Measurements from ENCODE around the gene CEP192.
"Not testable (repeated sequence)": the region's sequence is repeated elsewhere in the genome, so short reads cannot be mapped to it uniquely, and the experiment has no call there.

Gene CEP192

GRCh38 chr18:12990641-12990966 is 558 bp upstream of the CEP192 start:
- DNase-seq: no peak

GRCh38 chr18:12991821-12992179 is 638 bp downstream of the CEP192 start:
- no peak for DNase-seq

GRCh38 chr18:12993439-12993838 is 2.3 kb downstream of the CEP192 start:
- no peak for DNase-seq

- DNase-seq: no peak
These were observed 4.3 kb downstream of the CEP192 start for GRCh38 chr18:12995424-12995823.

GRCh38 chr18:12995952-12996477 is 4.9 kb downstream of the CEP192 start:
- no peak for DNase-seq

- DNase-seq: no peak
These were observed 5.6 kb downstream of the CEP192 start for GRCh38 chr18:12996661-12997292.

GRCh38 chr18:12997330-12997729 is 6.2 kb downstream of the CEP192 start:
- DNase-seq: not testable (repeated sequence)

- DNase-seq: no peak
These were observed 7.3 kb downstream of the CEP192 start for GRCh38 chr18:12998332-12999060.

- no peak for DNase-seq
These were observed 12.3 kb downstream of the CEP192 start for GRCh38 chr18:13003466-13003896.

- no peak for DNase-seq
These were observed 13.2 kb downstream of the CEP192 start for GRCh38 chr18:13004396-13004795.

GRCh38 chr18:13005289-13005688 is 14.1 kb downstream of the CEP192 start:
- no peak for DNase-seq

- DNase-seq: no peak
These were observed 15.5 kb downstream of the CEP192 start for GRCh38 chr18:13006531-13007247.

GRCh38 chr18:13007248-13007560 is 16.0 kb downstream of the CEP192 start:
- no peak for DNase-seq

GRCh38 chr18:13011719-13012118 is 20.6 kb downstream of the CEP192 start:
- DNase-seq: no peak

GRCh38 chr18:13014232-13014631 is 23.1 kb downstream of the CEP192 start:
- DNase-seq: no peak

GRCh38 chr18:13014818-13015217 is 23.7 kb downstream of the CEP192 start:
- DNase-seq: no peak

GRCh38 chr18:13017247-13017875 is 26.2 kb downstream of the CEP192 start:
- DNase-seq: no peak

- no peak for DNase-seq
These were observed 27.2 kb downstream of the CEP192 start for GRCh38 chr18:13018374-13018773.

GRCh38 chr18:13019301-13019700 is 28.1 kb downstream of the CEP192 start:
- DNase-seq: no peak

GRCh38 chr18:13022644-13023043 is 31.5 kb downstream of the CEP192 start:
- DNase-seq: no peak

GRCh38 chr18:13025233-13025632 is 34.1 kb downstream of the CEP192 start:
- no peak for DNase-seq

- DNase-seq: no peak
These were observed 35.6 kb downstream of the CEP192 start for GRCh38 chr18:13026583-13027270.

- no peak for DNase-seq
These were observed 37.7 kb downstream of the CEP192 start for GRCh38 chr18:13028869-13029268.

Data from activated CD4-positive, alpha-beta T cell treated with anti-CD3 and anti-CD28 coated beads, Interleukin-2, amount 50 U/mL, for 1 hour (primary cell).